Left forelimb (tissue), 1 donor: ENCODE data around the gene APOA4.
A peak's percentile ranks its signal among the peaks of the same experiment; 100 is the strongest.
"Not testable (repeated sequence)": the region's sequence is repeated elsewhere in the genome, so short reads cannot be mapped to it uniquely, and the experiment has no call there.

Source experiments
- DNase-seq: peaks from one replicate; pipeline ENCODE4 v3.0.0-alpha.2; 2018; ENCODE audit warnings: low spot score

Gene APOA4

DNA sequence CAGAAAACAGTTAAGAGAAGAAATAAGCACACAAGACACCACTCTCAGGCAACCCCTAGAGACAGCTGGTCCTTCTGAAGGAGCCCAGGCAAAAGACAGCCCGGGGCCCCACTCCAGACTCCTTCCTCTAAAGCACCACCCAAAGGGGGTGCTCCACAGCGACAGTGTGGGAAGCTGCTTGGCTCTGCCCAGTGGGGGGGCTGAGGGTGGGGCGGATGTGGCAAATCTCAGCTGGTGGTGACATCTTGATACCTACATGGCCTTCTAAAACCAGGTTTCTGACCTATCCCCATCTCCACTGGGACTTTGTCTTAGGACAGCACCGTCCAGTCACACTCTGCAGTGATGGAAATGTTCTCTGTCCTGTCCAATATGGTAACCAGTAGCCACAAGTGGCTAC is 24.5 kb upstream of the APOA4 start:
- no peak for DNase-seq

DNA sequence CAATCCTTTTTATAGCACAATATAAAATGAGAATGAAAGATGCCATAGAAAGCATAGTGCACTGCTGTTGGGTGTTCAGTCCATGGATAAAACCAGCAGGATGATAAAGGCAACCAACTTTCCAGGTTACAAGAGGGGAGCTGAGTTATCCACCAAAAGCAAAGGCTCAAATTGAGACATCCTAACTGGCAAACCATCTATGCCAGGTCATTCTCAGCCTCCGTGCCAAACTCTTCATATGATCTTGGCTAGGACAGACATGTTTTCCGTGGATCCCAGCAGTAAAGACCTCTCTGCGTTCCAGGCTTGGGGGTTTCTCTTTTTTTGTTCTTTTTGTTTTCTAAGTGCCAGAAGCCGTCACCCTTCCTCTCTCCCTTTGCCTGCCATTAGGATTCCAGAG is 21.6 kb upstream of the APOA4 start:
- DNase-seq: no peak

DNA sequence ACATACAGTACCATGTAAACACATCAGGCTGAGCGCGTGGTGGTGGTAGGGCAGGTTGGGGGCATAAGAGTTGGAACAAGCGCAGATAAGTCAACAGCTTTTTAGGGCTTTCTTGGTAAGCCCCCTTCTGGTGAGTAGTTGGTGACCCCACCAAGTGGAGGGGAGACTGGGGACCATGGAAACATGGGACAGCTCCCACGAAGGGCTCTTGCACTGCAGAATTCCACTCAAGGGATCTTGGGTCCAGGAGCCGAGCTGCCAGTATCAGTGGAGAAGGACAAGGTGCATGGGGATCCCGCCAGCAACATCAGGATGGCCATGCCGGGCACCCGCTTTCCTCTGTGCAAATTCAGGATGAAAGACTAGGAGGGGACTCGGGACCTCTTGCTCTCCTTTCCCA is 20.6 kb upstream of the APOA4 start:
- no peak for DNase-seq

DNA sequence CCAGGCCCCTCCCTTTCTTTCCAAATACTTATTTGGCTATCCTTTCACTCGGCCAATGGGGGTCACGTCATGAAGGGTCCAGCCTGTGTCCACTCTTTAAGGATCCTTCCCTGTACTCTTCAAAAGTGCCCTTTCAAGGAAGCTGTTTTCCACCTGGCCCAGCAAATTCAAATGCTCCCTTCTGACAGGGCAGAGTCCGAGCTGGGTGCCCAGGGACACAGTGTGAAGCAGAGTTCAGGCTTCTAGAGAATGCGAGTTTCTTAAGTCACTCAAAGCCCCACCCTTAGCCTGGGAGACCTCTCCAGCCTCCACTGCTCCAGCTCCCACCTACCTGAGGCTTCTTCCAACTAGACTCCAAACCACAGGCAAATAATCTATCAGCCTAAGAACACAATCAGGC is 19.8 kb upstream of the APOA4 start:
- no peak for DNase-seq

DNA sequence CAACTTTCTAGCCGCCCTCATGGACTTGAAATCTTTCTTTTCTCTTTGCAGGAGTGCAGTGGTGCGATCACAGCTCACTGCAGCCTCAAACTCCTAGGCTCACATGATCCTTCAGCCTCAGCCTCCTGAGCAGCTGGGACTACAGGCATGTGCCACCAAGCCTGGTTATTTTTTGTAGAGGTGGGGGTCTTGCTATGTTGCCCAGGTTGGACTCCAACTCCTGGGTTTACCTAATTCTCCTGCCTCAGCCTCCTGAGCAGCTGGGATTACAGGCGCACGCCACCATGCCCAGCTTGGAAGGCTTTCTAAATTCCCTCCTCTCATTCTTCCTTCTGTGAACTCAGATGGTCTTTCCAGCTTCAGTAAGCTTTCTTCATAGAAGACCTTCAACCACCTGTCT is 19.0 kb upstream of the APOA4 start:
- DNase-seq: no peak

DNA sequence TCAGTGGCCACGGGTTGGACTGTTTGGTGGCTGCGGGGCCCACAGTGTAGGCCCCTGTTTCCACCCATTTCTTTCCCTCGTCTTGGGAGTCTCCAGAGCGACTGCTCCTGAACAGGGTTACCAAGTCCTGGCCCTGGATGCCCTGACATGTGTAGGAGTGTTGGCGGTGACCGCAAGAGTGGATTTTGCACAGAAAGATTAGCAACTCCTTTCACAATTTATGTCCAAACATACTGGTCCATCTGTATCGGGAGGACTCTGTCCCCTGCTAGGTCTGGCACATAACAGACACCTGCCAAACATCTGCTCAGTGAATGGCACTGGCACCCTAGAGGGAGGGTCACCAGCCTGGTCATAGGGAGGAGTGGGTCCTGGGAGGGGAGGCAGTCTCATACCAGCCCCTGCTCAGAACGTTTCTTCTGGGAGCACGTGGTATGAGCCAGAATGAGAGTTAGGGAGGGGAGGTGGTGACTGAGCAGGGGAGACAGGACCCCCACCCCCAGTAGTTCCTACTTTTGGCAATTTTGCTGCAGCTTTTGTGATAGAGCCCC is 17.7 kb upstream of the APOA4 start:
- DNase-seq: no peak

DNA sequence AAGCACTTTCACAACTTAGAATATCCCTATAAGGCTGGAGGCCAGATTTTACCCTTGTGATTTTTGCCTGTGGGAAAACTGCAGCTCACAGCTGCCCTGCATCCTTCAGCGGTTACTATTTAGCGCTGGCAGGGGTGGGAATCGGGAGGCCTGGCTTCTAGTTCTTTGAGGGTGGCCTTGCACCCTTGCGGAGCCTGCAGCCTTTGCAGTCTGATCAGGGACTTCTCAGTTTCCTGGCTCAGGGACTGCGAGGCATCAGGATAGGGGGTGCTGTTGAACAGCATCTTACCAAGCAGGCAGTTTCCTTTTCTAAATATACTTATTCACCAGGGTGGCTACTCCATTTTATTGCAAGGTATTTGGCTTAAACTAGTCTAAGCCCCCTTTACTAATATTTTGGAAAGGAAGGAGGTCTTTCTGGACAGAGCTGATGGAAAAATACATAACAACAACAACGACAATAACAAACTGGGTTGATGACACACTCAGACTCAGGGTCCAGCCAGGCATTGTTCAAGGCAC is 17.2 kb upstream of the APOA4 start:
- DNase-seq: no peak

DNA sequence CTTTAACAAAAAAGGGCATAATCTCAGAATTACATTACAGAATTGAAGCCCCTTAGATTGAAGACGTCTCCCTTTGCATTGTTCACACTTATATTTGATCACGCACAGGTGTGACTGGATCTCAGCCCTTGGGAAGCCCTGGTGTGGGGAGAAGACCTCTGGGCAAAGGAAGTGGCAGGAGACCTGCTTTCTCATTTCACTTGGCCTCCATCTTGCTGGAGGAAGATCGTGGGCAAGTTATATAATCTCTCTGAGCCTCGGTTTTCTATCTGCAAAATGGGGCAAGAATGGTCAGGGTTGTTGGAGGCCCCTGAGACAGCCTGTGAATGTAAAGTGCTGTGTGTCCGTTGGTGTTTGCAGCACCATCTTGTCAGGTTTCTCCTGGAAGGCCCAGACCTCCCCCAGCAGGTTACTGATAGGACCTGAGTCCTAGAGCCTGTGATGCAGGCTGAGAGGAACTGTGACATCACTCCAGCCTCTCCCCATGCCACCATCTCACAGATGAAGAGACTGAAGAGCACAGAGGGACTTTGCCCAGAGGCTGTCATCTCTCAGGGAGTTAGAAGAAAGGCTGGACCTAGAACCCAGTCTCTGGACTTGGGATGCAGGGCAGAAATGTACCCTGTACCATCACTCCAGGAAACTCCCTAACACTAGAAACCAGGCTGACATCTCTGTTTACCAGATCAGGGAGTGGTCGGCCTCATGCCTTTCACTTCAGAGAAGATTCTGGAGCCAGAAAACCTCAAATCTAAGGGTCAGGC is 15.4 kb upstream of the APOA4 start:
- DNase-seq: no peak

DNA sequence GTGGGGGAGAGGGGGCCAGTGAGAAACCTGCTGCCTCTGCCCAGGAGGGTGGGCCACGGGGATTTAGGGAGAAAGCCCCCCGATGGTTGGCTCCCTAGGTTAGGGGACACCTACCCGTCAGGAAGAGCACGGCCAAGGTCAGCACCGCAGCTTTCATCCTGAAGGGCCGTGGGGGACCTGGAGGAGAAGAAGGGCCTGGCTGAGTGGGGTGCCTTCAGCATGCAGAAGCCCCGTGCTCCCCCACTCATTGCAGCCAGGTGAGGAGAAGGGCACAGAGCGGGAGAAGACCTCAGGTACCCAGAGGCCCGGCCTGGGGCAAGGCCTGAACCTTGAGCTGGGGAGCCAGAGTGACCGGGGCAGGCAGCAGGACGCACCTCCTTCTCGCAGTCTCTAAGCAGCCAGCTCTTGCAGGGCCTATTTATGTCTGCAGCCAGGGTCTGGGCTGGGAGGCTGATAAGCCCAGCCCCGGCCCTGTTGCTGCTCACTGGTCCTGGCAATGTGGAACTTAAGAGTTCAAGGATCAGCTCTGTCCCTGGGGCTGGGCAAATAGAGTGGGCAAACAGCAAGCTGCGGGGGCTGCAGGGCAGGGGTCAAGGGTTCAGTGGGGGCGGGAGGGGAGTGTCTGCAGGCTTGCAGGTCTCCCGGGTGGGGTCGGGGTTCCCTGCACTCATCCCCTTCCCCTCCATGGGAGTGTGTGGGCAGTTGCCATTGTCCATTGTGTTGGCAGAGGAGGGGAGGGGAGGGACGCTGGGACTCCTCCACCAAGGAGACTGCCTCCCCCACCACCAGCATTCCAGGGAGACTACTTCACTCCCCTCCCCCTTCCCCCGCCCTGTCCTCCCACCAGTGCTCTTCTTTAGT is 14.4 kb upstream of the APOA4 start, which contains the start of gene APOA1:
Gene APOA1, minus strand, starts transcription at position 392 of the 861 bp plus-strand sequence. Its CDS starts 235 bp downstream, at position 157.
- no peak for DNase-seq

DNA sequence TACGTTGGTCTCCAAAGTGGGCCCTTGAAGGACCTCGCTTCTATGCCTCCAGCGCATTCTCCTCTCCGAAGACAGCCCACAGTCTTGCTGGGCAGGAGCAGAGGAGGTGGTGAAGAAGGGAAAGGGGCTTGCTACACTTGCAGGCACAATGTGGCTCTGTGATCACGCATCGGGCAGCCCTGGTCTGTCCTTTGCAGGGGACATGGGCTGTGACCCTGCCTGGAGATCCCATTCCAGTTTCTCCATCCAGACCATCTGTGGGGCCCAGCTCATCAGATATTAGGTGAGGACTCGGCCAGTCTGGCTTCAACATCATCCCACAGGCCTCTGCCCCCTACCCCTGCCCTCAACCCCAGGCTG is 13.5 kb upstream of the APOA4 start:
- no peak for DNase-seq

DNA sequence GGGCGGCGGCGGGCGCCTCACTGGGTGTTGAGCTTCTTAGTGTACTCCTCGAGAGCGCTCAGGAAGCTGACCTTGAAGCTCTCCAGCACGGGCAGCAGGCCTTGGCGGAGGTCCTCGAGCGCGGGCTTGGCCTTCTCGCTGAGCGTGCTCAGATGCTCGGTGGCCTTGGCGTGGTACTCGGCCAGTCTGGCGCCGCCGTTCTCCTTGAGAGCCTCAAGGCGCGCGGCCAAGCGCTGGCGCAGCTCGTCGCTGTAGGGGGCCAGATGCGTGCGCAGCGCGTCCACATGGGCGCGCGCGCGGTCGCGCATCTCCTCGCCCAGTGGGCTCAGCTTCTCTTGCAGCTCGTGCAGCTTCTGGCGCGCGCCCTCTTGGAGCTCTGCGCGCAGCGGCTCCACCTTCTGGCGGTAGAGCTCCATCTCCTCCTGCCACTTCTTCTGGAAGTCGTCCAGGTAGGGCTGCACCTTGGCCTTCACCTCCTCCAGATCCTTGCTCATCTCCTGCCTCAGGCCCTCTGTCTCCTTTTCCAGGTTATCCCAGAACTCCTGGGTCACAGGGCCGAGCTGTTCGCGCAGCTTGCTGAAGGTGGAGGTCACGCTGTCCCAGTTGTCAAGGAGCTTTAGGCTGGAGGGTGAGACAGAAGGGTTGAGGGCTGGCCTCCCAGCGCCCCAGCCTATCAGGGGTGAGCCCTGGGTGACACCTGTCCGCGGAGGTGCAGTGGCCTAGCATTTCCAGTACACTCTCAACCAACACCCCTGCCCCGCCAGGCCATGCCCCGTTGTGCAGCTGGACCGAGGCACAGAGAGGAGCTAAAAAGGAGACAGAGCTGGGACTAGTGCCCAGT is 12.9 kb upstream of the APOA4 start:
- peak; percentile 90 for DNase-seq

DNA sequence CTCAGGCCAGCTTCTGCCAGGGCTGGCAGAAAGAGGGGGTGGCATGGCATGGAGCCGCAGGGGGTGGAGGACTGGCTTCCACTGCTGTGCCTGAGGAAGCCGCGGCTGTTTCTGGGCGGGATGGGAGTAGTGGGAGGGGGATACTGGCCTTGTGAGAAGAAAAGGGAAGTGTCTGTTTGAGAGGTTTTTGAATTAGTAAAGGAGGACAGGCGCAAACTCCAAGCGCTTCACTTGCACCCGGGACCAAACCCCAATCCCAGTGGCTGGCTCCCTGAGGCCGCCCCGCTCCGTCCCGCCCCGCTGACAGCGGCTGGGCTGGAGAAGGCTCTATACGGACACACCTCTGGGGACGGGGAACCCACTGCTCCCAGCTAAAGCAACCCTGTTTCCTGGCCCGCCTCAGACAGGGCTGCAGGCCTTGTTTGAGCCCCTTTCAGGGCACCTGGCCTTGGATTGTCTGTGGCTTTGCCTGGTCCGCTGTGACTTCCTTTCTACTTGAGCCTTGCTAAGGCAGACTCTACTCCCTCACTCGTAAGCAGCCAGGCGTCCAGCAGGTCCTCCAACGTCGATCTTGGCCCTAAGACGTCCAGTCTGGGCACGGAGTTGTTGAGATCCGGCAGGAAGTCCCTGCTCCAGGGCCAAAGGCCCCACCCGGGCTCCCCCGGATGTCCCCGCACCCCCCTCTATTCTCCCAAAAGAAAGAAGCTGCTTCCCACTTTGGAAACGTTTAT is 12.1 kb upstream of the APOA4 start:
- no peak for DNase-seq

DNA sequence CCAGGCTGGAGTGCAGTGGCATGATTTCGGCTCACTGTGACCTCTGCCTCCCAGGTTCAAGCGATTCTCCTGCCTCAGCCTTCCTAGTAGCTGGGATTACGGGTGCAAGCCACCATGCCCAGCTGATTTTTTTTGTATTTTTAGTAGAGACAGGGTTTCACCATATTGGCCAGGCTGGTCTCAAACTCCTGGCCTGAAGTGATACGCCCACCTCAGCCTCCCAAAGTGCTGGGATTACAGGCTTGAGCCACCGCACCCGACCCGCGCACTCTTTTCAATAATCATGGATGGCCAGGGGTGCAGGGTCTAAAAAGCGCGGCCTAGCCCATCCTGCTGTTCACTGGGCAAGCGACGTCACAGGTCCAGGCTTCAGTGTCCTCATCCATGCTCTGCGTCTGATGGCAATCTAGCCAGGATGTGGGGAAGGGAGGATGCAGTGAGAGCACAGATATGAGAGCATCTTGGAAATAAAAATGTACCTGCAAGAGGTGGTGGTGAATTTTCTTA is 11.5 kb upstream of the APOA4 start:
- not testable (repeated sequence) for DNase-seq

DNA sequence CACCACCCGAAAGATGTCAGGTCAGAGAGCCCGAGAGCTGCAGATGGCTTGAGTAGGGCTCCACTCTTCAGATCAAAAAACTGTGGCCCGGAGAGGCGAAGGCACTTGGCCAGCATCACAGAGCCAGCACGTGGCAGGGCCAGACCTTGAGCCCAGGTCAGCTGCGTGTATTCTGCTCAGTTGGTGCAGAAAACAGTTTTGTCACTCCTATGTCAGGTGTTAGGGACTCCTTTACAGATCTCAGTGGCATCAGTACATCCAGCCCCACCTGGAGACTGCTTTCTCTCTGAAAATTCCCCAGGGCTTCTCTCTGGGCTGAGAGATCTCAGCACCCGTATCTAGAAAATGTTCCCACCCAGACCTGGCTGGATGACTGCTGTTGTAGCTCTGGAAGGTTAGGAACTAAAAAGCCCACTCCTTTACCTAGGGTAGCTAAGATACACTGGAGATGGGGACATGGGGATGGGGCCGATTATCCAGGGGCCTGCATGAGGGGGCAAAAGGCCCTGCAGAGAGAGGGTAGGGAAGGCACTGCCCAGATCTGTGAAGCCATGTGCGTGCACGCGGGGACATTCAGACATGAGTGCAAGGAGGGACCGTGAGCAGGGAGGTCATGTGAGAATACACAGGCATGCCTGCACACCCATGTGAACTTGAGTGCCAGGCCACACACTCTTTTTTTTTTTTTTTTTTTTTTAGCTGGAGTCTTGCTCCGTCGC is 10.9 kb upstream of the APOA4 start:
- peak; percentile 15 for DNase-seq

DNA sequence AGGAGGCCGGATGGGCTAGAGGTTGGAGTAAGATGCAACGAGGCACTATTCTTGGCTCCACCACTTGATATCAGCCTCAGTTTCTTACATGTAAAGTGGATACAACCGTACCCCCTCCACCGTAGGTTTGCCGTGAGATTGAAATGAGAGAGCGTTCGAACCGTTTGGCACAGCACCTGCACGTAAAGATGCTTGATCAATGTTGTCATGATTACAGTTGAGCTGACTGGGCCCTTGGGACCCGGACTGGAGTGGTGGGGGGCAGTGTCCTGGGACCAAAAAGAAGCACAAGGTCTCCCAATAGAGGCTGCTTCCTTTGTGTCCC is 10.3 kb upstream of the APOA4 start:
- peak; percentile 38 for DNase-seq

DNA sequence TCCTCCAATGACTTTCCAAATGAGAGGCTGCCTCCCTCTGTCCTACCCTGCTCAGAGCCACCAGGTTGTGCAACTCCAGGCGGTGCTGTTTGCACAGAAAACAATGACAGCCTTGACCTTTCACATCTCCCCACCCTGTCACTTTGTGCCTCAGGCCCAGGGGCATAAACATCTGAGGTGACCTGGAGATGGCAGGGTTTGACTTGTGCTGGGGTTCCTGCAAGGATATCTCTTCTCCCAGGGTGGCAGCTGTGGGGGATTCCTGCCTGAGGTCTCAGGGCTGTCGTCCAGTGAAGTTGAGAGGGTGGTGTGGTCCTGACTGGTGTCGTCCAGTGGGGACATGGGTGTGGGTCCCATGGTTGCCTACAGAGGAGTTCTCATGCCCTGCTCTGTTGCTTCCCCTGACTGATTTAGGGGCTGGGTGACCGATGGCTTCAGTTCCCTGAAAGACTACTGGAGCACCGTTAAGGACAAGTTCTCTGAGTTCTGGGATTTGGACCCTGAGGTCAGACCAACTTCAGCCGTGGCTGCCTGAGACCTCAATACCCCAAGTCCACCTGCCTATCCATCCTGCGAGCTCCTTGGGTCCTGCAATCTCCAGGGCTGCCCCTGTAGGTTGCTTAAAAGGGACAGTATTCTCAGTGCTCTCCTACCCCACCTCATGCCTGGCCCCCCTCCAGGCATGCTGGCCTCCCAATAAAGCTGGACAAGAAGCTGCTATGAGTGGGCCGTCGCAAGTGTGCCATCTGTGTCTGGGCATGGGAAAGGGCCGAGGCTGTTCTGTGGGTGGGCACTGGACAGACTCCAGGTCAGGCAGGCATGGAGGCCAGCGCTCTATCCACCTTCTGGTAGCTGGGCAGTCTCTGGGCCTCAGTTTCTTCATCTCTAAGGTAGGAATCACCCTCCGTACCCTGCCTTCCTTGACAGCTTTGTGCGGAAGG is 9.5 kb upstream of the APOA4 start:
- DNase-seq: no peak

DNA sequence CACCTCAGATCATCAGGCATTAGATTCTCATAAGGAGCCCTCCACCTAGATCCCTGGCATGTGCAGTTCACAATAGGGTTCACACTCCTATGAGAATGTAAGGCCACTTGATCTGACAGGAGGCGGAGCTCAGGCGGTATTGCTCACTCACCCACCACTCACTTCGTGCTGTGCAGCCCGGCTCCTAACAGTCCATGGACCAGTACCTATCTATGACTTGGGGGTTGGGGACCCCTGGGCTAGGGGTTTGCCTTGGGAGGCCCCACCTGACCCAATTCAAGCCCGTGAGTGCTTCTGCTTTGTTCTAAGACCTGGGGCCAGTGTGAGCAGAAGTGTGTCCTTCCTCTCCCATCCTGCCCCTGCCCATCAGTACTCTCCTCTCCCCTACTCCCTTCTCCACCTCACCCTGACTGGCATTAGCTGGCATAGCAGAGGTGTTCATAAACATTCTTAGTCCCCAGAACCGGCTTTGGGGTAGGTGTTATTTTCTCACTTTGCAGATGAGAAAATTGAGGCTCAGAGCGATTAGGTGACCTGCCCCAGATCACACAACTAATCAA is 8.8 kb upstream of the APOA4 start:
- no peak for DNase-seq

DNA sequence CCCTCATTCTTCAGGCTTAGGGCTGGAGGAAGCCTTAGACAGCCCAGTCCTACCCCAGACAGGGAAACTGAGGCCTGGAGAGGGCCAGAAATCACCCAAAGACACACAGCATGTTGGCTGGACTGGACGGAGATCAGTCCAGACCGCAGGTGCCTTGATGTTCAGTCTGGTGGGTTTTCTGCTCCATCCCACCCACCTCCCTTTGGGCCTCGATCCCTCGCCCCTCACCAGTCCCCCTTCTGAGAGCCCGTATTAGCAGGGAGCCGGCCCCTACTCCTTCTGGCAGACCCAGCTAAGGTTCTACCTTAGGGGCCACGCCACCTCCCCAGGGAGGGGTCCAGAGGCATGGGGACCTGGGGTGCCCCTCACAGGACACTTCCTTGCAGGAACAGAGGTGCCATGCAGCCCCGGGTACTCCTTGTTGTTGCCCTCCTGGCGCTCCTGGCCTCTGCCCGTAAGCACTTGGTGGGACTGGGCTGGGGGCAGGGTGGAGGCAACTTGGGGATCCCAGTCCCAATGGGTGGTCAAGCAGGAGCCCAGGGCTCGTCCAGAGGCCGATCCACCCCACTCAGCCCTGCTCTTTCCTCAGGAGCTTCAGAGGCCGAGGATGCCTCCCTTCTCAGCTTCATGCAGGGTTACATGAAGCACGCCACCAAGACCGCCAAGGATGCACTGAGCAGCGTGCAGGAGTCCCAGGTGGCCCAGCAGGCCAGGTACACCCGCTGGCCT is 7.2 kb upstream of the APOA4 start:
- no peak for DNase-seq
